ENCODE results near the gene BSN. TPM values are rescaled to one million over a fixed set of nuclear protein-coding genes. Genes with fewer than 3 reads are reported as not detected.
A peak's percentile ranks its signal among the peaks of the same experiment; 100 is the strongest.

BSN gene
- total and polyA plus RNA-seq, 2 donors (not counting 1 experiment from before 2014, with no cell fraction given): under 0.01 to 0.01 TPM

DNA sequence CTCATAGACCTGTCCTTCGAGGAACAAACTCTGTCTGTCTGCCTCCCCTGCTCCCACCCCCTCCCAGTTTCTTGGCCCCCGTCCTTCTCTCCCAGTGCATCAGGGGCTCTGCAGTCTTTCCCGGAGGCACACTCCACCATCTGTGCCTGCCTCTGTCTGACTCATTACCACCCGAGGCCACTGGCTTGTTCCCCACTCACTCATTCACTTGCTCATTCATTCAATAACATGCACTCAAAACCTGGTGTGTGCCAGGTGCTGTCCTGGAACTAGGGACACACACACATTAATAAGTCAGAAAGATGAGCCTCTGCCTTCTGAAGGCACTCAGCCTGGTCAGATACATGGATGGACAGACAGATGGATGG lies 152.8 kb downstream of the BSN start:
- no peak overlapping the region for H3K27ac ChIP-seq (ENCODE audit: insufficient read depth, low read length)
- H3K4me2 ChIP-seq (ENCODE audit: extremely low read depth, insufficient read depth, low read length): no peak overlapping the region
- H3K36me3 ChIP-seq (ENCODE audit: control insufficient read depth, insufficient read depth, low read length): peaks cover 7% of the 10 kb centered on the region
- H3K79me2 ChIP-seq (ENCODE audit: control insufficient read depth, insufficient read depth, low read length): no peaks in the 10 kb centered on the region
- H3K9me3 ChIP-seq (ENCODE audit: control insufficient read depth, insufficient read depth, low read depth, low read length): no peaks in the 10 kb centered on the region
- peak in 1 of 2 donors; percentile 38 for DNase-seq (ENCODE audit: low read depth in 2 of 2)
- H3K9ac ChIP-seq (ENCODE audit: insufficient read depth, low read length): no peak overlapping the region
- no peaks in the 10 kb centered on the region for H3K4me1 ChIP-seq (ENCODE audit: control insufficient read depth, extremely low read depth, insufficient read depth, low read length)
- H3K27me3 ChIP-seq (ENCODE audit: control insufficient read depth, insufficient read depth, low read length): no peaks in the 10 kb centered on the region
- no peak overlapping the region for H3K4me3 ChIP-seq (replicated peaks in 1 of 4; ENCODE audit: control extremely low read depth in 1 of 4, insufficient read depth in 1 of 4, low read depth in 3 of 4, low read length in 4 of 4)
- no peak for TF ChIP-seq CTCF (conservative IDR thresholded peaks at IDR 0.05 in 1 of 2, IDR thresholded peaks at IDR 0.05 in 1 of 2; ENCODE audit: low read depth in 1 of 2, low read length in 2 of 2)
- no peak for TF ChIP-seq EZH2 (IDR thresholded peaks at IDR 0.05; ENCODE audit: low read length, missing control alignments)
- peaks cover 2% of the 10 kb centered on the region for H4K20me1 ChIP-seq (ENCODE audit: control insufficient read depth, extremely low read depth, insufficient read depth, low read length)
- H2AFZ ChIP-seq (ENCODE audit: low read length): no peak overlapping the region

- Histone ChIP-seq H2AFZ (ENCODE audit: low read length) (no peak overlapping the region), H3K4me1 (ENCODE audit: control insufficient read depth, extremely low read depth, insufficient read depth, low read length) (no peaks in the 10 kb centered on the region), H3K9me3 (ENCODE audit: control insufficient read depth, insufficient read depth, low read depth, low read length) (no peaks in the 10 kb centered on the region), H3K79me2 (ENCODE audit: control insufficient read depth, insufficient read depth, low read length) (no peaks in the 10 kb centered on the region), H3K4me2 (ENCODE audit: extremely low read depth, insufficient read depth, low read length) (no peak overlapping the region), H3K4me3 (replicated peaks in 1 of 4; ENCODE audit: control extremely low read depth in 1 of 4, insufficient read depth in 1 of 4, low read depth in 3 of 4, low read length in 4 of 4) (no peak overlapping the region), H3K36me3 (ENCODE audit: control insufficient read depth, insufficient read depth, low read length) (peaks cover 2% of the 10 kb centered on the region), H3K27me3 (ENCODE audit: control insufficient read depth, insufficient read depth, low read length) (no peaks in the 10 kb centered on the region), H3K9ac (ENCODE audit: insufficient read depth, low read length) (no peak overlapping the region), H4K20me1 (ENCODE audit: control insufficient read depth, extremely low read depth, insufficient read depth, low read length) (no peaks in the 10 kb centered on the region), H3K27ac (ENCODE audit: insufficient read depth, low read length) (no peak overlapping the region)
- DNase-seq (ENCODE audit: low read depth in 2 of 2): no peak
- no peak for TF ChIP-seq CTCF (conservative IDR thresholded peaks at IDR 0.05 in 1 of 2, IDR thresholded peaks at IDR 0.05 in 1 of 2; ENCODE audit: low read depth in 1 of 2, low read length in 2 of 2)
Measured at GRCh38 chr3:49709852-49710251, 155.6 kb downstream of the BSN start.

DNA sequence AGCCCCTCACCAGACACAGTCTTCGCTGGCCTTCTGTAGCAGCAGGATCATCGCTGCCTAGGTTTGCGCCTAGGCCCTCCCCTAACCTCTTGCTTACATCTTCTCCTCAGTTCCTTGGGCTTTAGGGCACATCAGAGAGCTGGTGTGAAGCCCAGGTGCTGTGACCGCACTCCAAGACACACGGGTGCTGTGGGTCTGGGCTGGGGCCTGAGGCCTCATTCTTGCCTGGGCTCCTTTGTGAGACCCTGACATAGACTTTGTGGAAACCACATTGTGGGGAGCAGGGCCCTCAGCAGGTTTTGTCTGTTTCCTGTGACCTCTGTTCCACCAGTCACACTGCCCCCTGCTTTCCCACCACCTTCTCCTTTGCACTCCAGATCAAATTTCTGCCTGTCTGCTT lies 157.2 kb downstream of the BSN start:
- Histone ChIP-seq H3K79me2 (ENCODE audit: control insufficient read depth, insufficient read depth, low read length) (no peaks in the 10 kb centered on the region), H3K4me2 (ENCODE audit: extremely low read depth, insufficient read depth, low read length) (no peak overlapping the region), H3K4me3 (replicated peaks in 1 of 4; ENCODE audit: control extremely low read depth in 1 of 4, insufficient read depth in 1 of 4, low read depth in 3 of 4, low read length in 4 of 4) (no peak overlapping the region), H3K9me3 (ENCODE audit: control insufficient read depth, insufficient read depth, low read depth, low read length) (no peaks in the 10 kb centered on the region), H3K27me3 (ENCODE audit: control insufficient read depth, insufficient read depth, low read length) (no peaks in the 10 kb centered on the region), H4K20me1 (ENCODE audit: control insufficient read depth, extremely low read depth, insufficient read depth, low read length) (no peaks in the 10 kb centered on the region), H3K27ac (ENCODE audit: insufficient read depth, low read length) (no peak overlapping the region), H3K9ac (ENCODE audit: insufficient read depth, low read length) (no peak overlapping the region), H2AFZ (ENCODE audit: low read length) (no peak overlapping the region), H3K4me1 (ENCODE audit: control insufficient read depth, extremely low read depth, insufficient read depth, low read length) (no peaks in the 10 kb centered on the region), H3K36me3 (ENCODE audit: control insufficient read depth, insufficient read depth, low read length) (peaks cover 4% of the 10 kb centered on the region)
- DNase-seq (ENCODE audit: low read depth in 2 of 2): no peak
- TF ChIP-seq EZH2 (IDR thresholded peaks at IDR 0.05; ENCODE audit: low read length, missing control alignments) (no peak), CTCF (conservative IDR thresholded peaks at IDR 0.05 in 1 of 2, IDR thresholded peaks at IDR 0.05 in 1 of 2; ENCODE audit: low read depth in 1 of 2, low read length in 2 of 2) (no peak)

All from fibroblast of lung (primary cell).